OCI-LY7 (cell line): ENCODE results near the gene CRIM1. TPM values are rescaled to one million over a fixed set of nuclear protein-coding genes. Genes with fewer than 3 reads are reported as not detected.
"Not testable (repeated sequence)": the region's sequence is repeated elsewhere in the genome, so short reads cannot be mapped to it uniquely, and the experiment has no call there.

Experiments used
- BruUV-seq: library from RNA; stranded (reverse); fragments of 400-500 nt; replicated peaks from 2 replicates; lab custom pipeline; 2021; lab: Mats Ljungman, UMichigan
- CTCF ChIA-PET: fragments of 300-600 bp; sonication (Branson Sonifier 250); formaldehyde crosslinking; loops from one replicate; lab custom pipeline; 2022; ENCODE audit warnings: antibody characterized with exemption; ENCODE audit not compliant: unreplicated experiment; lab: Charles Lee
- POLR2A ChIA-PET: fragments of 300-600 bp; sonication (Branson Sonifier 250); formaldehyde crosslinking; loops from one replicate; lab custom pipeline; 2022; ENCODE audit warnings: antibody characterized with exemption; lab: Charles Lee
- DNase-seq: peaks from one replicate; pipeline ENCODE4 v3.0.0-alpha.2; 2015; ENCODE audit warnings: low spot score
- H2AFZ ChIP-seq: fragments of 200-600 bp; sonication (generic), shearing (Covaris generic); 2 replicates; pipeline ENCODE4 v1.6.1; 2014; ENCODE audit warnings: mild to moderate bottlenecking, antibody characterized with exemption, low read length, moderate library complexity
- H3K27ac ChIP-seq: fragments of 200-600 bp; sonication (generic); 2 replicates; pipeline ENCODE4 v1.5.1; 2014; ENCODE audit warnings: mixed run types, low read depth, mild to moderate bottlenecking, moderate library complexity, low read length, inconsistent platforms; ENCODE audit not compliant: poor library complexity, severe bottlenecking
- H3K36me3 ChIP-seq: fragments of 200-600 bp; sonication (generic); 2 replicates; pipeline ENCODE4 v1.6.1; 2014; ENCODE audit warnings: mild to moderate bottlenecking, antibody characterized with exemption, low read length, moderate library complexity, mixed read lengths; ENCODE audit not compliant: insufficient read depth
- H3K4me1 ChIP-seq: fragments of 200-600 bp; sonication (generic); 2 replicates; pipeline ENCODE4 v1.5.1; 2014; ENCODE audit warnings: mild to moderate bottlenecking, low read length; ENCODE audit not compliant: insufficient read depth, poor library complexity, severe bottlenecking
- H3K4me2 ChIP-seq: fragments of 200-600 bp; sonication (generic); 2 replicates; pipeline ENCODE4 v1.6.1; 2014; ENCODE audit warnings: mild to moderate bottlenecking, low read length
- H3K4me3 ChIP-seq: fragments of 200-600 bp; sonication (generic); 2 replicates; pipeline ENCODE4 v1.5.1; 2014; ENCODE audit warnings: mild to moderate bottlenecking, low read depth, low read length; ENCODE audit not compliant: poor library complexity, severe bottlenecking
- H3K79me2 ChIP-seq: fragments of 200-600 bp; sonication (generic); 2 replicates; pipeline ENCODE4 v1.6.1; 2016; ENCODE audit warnings: low read depth, mild to moderate bottlenecking, low read length, moderate library complexity, mixed read lengths; ENCODE audit not compliant: insufficient read depth
- H3K9me2 ChIP-seq: fragments of 200-600 bp; sonication (generic); 2 replicates; pipeline ENCODE4 v1.6.1; 2016; ENCODE audit warnings: mild to moderate bottlenecking, low read length, mixed read lengths; ENCODE audit not compliant: insufficient read depth
- H3K9me3 ChIP-seq: fragments of 200-600 bp; sonication (generic); 2 replicates; pipeline ENCODE4 v1.6.1; 2014; ENCODE audit warnings: mild to moderate bottlenecking, mixed run types, low read length, mixed read lengths
- H4K20me1 ChIP-seq: fragments of 200-600 bp; sonication (generic); 2 replicates; pipeline ENCODE4 v1.6.1; 2014; ENCODE audit warnings: mild to moderate bottlenecking, antibody characterized with exemption, low read length, moderate library complexity, mixed read lengths; ENCODE audit not compliant: insufficient read depth
- CTCF ChIP-seq: fragments of 200-600 bp; sonication (generic); conservative IDR thresholded peaks from 2 replicates; pipeline ENCODE4 v1.5.1; 2014; ENCODE audit warnings: mild to moderate bottlenecking, antibody characterized with exemption, low read length, moderate library complexity, mixed read lengths
- EZH2phosphoT487 ChIP-seq: fragments of 200-600 bp; sonication (generic); IDR thresholded peaks from 2 replicates; pipeline ENCODE4 v1.6.1; 2018; ENCODE audit warnings: low read depth, borderline replicate concordance, mild to moderate bottlenecking, mixed run types, antibody characterized with exemption, low read length, moderate library complexity, mixed read lengths
- intact Hi-C: fragments of 100-400 bp; cut with micrococcal nuclease; formaldehyde crosslinking; loops from one replicate; pipeline ENCODE4 v1.10.0; 2022; ENCODE audit not compliant: unreplicated experiment
- total RNA-seq, 2 experiments: library from RNA; depleted of rRNA in 1 of 2; stranded (reverse); fragments of >200 nt in 1 of 2; shearing (Covaris generic) in 1 of 2; gene quantifications; 2 replicates each; pipeline ENCODE4 v1.2.3, GENCODE V29; 2014 to 2022

The CRIM1 gene
- total RNA-seq, 2 experiments from 2014 or later, result 37.0 to 47.4 TPM

DNA sequence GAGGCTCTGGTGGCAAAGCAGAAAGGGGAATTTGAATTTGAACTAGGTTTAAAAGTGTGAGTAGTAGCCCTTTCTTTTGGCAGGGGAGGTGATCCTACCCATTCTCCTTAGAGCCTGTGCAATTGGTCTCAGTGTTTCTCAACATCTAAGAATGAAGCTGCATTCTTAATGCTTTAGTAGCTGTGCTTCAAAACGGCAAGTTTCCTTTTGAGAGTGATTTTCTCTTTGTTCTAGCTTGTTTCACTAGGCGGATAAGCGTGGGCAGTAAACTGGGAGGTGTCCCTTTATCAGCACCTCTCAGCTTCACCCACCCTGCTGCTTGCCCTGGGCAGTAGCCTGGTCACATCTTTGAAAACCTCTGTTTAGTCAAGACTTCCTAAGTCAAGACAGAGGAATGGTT lies 6.7 kb downstream of the CRIM1 start:
- no peak overlapping the region for H3K4me3 ChIP-seq
- POLR2A ChIA-PET, result interaction anchor here (0.5 to 0.9 kb wide), 2 partner anchors 44 to 81 kb away, joined by 3 to 4 read pairs; no protein-coding TSS in a partner anchor
- intact Hi-C loops, result no loop called here
- TF ChIP-seq CTCF (no peak), EZH2phosphoT487 (no peak)
- H3K4me2 ChIP-seq, result no peak overlapping the region
- no peaks in the 10 kb centered on the region for H3K9me3 ChIP-seq
- no peak overlapping the region for H2AFZ ChIP-seq
- no peaks in the 10 kb centered on the region for H3K36me3 ChIP-seq
- no peak for DNase-seq
- H3K27ac ChIP-seq, result no peak overlapping the region
- peaks cover 48% of the 10 kb centered on the region for H4K20me1 ChIP-seq
- H3K79me2 ChIP-seq, result peaks cover 65% of the 10 kb centered on the region
- CTCF ChIA-PET, result no interaction called here
- BruUV-seq, result no TSS peak
- H3K9me2 ChIP-seq, result no peaks in the 10 kb centered on the region
- H3K4me1 ChIP-seq, result peaks cover 17% of the 10 kb centered on the region

DNA sequence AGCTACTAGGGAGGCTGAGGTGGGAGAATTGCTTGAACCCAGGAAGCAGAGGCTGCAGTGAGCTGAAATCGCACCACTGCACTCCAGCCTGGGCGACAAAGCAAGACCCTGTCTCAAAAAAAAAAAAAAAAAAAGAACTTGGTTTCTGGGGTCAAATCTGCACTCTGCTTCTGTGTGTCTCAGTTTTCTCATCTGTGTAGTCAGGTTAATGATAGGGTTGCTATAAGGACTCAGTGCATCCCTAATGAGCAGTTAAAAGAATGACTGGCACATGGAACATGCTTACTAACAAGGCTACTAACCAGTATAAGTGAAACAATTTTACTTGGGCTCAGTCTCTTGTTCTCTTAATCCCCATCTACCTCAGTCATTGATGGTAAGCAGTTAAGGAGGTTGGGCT lies 7.5 kb downstream of the CRIM1 start:
- CTCF ChIA-PET, H3K9me3 ChIP-seq, H3K4me2 ChIP-seq, H3K9me2 ChIP-seq, H2AFZ ChIP-seq, BruUV-seq, H3K27ac ChIP-seq, DNase-seq, H3K4me3 ChIP-seq, H3K36me3 ChIP-seq, intact Hi-C loops: not testable (repeated sequence)
- POLR2A ChIA-PET, result interaction anchor here (1.5 kb wide), 1 partner anchor 27 kb away, joined by 4 read pairs; no protein-coding TSS in a partner anchor
- Histone ChIP-seq H3K4me1 (peaks cover 15% of the 10 kb centered on the region), H4K20me1 (peaks cover 44% of the 10 kb centered on the region), H3K79me2 (peaks cover 59% of the 10 kb centered on the region)

DNA sequence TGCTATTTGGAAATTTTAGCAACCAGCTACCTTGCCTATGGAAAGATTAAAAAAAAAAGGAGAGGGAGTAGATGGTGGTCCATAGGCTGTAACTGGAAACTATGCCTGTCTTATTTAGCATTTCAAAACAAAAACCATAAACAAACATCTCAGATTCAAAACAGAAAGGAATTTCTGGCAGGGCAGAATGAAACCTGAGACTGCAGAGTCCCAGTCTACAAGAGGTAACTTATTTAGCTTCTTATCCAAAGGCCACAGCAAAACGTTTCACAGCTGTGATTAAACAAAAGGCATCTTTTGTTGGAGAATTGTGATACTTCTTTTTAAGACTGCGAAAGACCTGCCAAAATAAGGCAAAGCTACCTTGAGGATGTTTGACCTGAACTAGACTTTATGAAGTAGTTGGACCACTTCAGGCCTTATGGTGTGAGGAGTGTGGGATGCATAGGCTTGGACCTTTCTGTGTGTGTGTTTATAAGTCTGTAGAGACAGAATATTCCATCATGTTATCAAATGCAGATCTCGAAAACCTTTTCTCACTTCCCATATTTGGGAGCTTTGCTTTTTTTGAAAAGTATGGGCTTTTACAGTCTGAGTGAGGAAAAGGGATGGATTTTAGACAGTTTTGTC lies 11.0 kb downstream of the CRIM1 start:
- Histone ChIP-seq H3K79me2 (peaks cover 25% of the 10 kb centered on the region), H3K4me3 (no peak overlapping the region), H3K27ac (no peak overlapping the region), H2AFZ (no peak overlapping the region), H3K9me3 (no peaks in the 10 kb centered on the region), H3K9me2 (no peaks in the 10 kb centered on the region), H3K4me1 (no peaks in the 10 kb centered on the region), H4K20me1 (peaks cover 15% of the 10 kb centered on the region; the same call in 1 of the 2 replicates), H3K36me3 (no peaks in the 10 kb centered on the region), H3K4me2 (no peak overlapping the region)
- ChIA-PET CTCF (interaction anchor here (1.0 kb wide), 1 partner anchor 43 kb away, joined by 3 read pairs; no protein-coding TSS in a partner anchor), POLR2A (no interaction called here)
- intact Hi-C loops, result no loop called here
- no TSS peak for BruUV-seq
- no peak for DNase-seq
- no peak for TF ChIP-seq CTCF
- no peak for TF ChIP-seq EZH2phosphoT487
